ENCODE results near the gene ABITRAM. TPM values are rescaled to one million over a fixed set of nuclear protein-coding genes. Genes with fewer than 3 reads are reported as not detected.
"Not testable (repeated sequence)": the region's sequence is repeated elsewhere in the genome, so short reads cannot be mapped to it uniquely, and the experiment has no call there.

The ABITRAM gene
- total RNA-seq, 1 donor from 2014 or later = 14.7 TPM

DNA sequence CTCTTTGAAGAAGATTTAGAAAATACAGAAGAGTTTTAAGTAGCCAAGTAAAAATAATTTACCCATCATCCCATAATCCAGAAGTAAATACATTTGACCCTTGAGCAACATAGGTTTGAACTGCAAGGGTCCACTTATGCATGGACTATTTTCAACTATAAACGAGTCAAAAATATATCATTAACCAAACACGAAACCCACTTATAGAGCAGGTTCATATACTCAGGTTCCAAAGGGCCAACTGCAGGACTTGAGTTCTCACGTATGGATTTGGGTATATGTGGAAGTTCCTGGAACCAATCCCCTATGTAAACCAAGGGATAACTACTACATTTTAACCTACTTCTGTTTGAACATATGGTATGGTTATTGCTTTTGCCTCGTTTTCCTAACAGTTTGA lies 5.8 kb downstream of the ABITRAM start:
- Mint-ChIP-seq H3K36me3 (ENCODE audit: low read depth) (peaks cover 17% of the 10 kb centered on the region), H3K4me1 (ENCODE audit: low read depth) (peaks cover 10% of the 10 kb centered on the region), H3K4me3 (no peak overlapping the region), H3K27me3 (ENCODE audit: insufficient read depth) (no peaks in the 10 kb centered on the region), H3K27ac (no peak overlapping the region), H3K9me3 (no peaks in the 10 kb centered on the region)
- intact Hi-C loops (cut with micrococcal nuclease) = no loop called here
- no peak for DNase-seq (ENCODE audit: low spot score)

- Mint-ChIP-seq H3K4me1 (ENCODE audit: low read depth) (no peaks in the 10 kb centered on the region), H3K36me3 (ENCODE audit: low read depth) (no peaks in the 10 kb centered on the region), H3K27me3 (ENCODE audit: insufficient read depth) (no peaks in the 10 kb centered on the region), H3K27ac (no peak overlapping the region), H3K4me3 (no peak overlapping the region), H3K9me3 (no peaks in the 10 kb centered on the region)
- intact Hi-C loops (cut with micrococcal nuclease) = no loop called here
- DNase-seq (ENCODE audit: low spot score) = no peak
These were observed 16.0 kb downstream of the ABITRAM start for GRCh38 chr9:108950168-108950567.

- no peak for DNase-seq (ENCODE audit: low spot score)
- H3K4me1 Mint-ChIP-seq (ENCODE audit: low read depth) = no peaks in the 10 kb centered on the region
- intact Hi-C loops (cut with micrococcal nuclease) = no loop called here
- no peaks in the 10 kb centered on the region for H3K9me3 Mint-ChIP-seq
- H3K27me3 Mint-ChIP-seq (ENCODE audit: insufficient read depth) = no peaks in the 10 kb centered on the region
- H3K27ac Mint-ChIP-seq = no peak overlapping the region
- H3K4me3 Mint-ChIP-seq = no peak overlapping the region
- no peaks in the 10 kb centered on the region for H3K36me3 Mint-ChIP-seq (ENCODE audit: low read depth)
These were observed 17.4 kb downstream of the ABITRAM start for GRCh38 chr9:108951578-108951977.

- no peak for DNase-seq (ENCODE audit: low spot score)
- no peaks in the 10 kb centered on the region for H3K36me3 Mint-ChIP-seq (ENCODE audit: low read depth)
- H3K27ac Mint-ChIP-seq = no peak overlapping the region
- H3K4me1 Mint-ChIP-seq (ENCODE audit: low read depth) = no peaks in the 10 kb centered on the region
- H3K9me3 Mint-ChIP-seq = no peaks in the 10 kb centered on the region
- intact Hi-C loops (cut with micrococcal nuclease) = no loop called here
- H3K27me3 Mint-ChIP-seq (ENCODE audit: insufficient read depth) = no peaks in the 10 kb centered on the region
- no peak overlapping the region for H3K4me3 Mint-ChIP-seq
These were observed 19.9 kb downstream of the ABITRAM start for GRCh38 chr9:108953983-108954574.

GRCh38 chr9:108956022-108956630 lies 21.9 kb downstream of the ABITRAM start:
- no peaks in the 10 kb centered on the region for H3K9me3 Mint-ChIP-seq
- H3K4me3 Mint-ChIP-seq = no peak overlapping the region
- H3K36me3 Mint-ChIP-seq (ENCODE audit: low read depth) = no peaks in the 10 kb centered on the region
- H3K27ac Mint-ChIP-seq = no peak overlapping the region
- intact Hi-C loops (cut with micrococcal nuclease) = no loop called here
- no peaks in the 10 kb centered on the region for H3K4me1 Mint-ChIP-seq (ENCODE audit: low read depth)
- DNase-seq (ENCODE audit: low spot score) = no peak
- no peaks in the 10 kb centered on the region for H3K27me3 Mint-ChIP-seq (ENCODE audit: insufficient read depth)

DNA sequence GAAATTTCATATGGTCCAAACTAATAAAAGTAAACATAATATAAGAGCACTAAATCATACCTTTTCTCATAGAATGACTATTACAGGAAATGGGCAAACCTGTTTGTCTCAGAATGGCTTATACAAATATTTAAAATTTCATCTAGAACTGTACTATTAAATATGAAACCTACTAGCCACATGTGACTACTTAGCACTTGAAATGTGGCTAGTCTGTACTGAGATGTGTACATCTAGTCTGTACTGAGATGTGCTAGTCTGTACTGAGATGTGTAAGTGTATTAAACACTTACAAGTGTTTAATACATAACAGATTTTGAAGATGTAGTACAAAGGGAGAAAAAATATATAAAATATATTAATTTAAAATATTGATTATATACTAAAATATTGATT lies 22.4 kb downstream of the ABITRAM start:
- no peaks in the 10 kb centered on the region for H3K4me1 Mint-ChIP-seq (ENCODE audit: low read depth)
- no peak overlapping the region for H3K27ac Mint-ChIP-seq
- no peaks in the 10 kb centered on the region for H3K36me3 Mint-ChIP-seq (ENCODE audit: low read depth)
- no peak overlapping the region for H3K4me3 Mint-ChIP-seq
- no peaks in the 10 kb centered on the region for H3K9me3 Mint-ChIP-seq
- H3K27me3 Mint-ChIP-seq (ENCODE audit: insufficient read depth) = no peaks in the 10 kb centered on the region
- intact Hi-C loops (cut with micrococcal nuclease) = no loop called here
- DNase-seq (ENCODE audit: low spot score) = no peak

DNA sequence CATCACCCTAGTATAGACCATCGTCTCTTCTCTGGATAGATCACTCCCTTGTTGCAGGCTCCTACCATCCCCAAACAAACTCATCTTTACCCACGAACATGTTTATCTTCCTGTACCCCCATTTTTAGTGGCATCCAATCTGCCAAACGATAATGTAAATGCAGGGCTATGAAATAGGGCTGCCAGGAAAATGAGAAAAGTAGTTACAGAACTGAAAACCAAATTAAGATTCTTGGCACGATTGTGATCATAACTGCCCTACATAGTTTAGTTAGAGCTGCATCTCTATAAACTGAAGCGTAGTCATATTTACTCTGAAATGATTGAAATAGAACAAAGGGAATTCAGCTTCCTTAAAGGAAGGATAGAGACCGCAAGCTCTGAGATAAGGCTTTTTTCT lies 26.1 kb downstream of the ABITRAM start:
- H3K36me3 Mint-ChIP-seq (ENCODE audit: low read depth) = peaks cover 2% of the 10 kb centered on the region
- no peaks in the 10 kb centered on the region for H3K9me3 Mint-ChIP-seq
- no peaks in the 10 kb centered on the region for H3K4me1 Mint-ChIP-seq (ENCODE audit: low read depth)
- no peak overlapping the region for H3K27ac Mint-ChIP-seq
- intact Hi-C loops (cut with micrococcal nuclease) = no loop called here
- DNase-seq (ENCODE audit: low spot score) = no peak
- H3K4me3 Mint-ChIP-seq = no peak overlapping the region
- no peaks in the 10 kb centered on the region for H3K27me3 Mint-ChIP-seq (ENCODE audit: insufficient read depth)

DNA sequence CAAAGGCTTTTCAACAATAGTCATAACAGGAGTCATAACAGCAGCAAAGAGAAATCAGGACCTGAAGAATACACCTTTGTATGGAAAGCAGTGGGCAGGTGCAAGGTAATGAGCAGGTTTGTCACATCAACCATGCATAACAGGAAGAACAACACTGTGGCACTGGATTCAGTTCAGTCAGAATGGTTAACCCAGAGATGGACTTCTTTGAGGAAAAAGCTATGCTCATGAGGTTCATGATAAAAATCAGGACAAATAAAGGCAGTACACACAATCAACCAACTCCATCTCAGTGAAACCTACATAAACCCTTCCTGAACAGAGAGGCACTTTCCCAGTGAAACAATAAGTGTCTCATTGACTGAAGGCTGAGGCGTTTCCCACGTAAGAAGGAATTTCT lies 27.0 kb downstream of the ABITRAM start:
- H3K36me3 Mint-ChIP-seq (ENCODE audit: low read depth) = peaks cover 3% of the 10 kb centered on the region
- intact Hi-C loops (cut with micrococcal nuclease) = no loop called here
- no peaks in the 10 kb centered on the region for H3K27me3 Mint-ChIP-seq (ENCODE audit: insufficient read depth)
- H3K4me1 Mint-ChIP-seq (ENCODE audit: low read depth) = no peaks in the 10 kb centered on the region
- no peak for DNase-seq (ENCODE audit: low spot score)
- H3K27ac Mint-ChIP-seq = no peak overlapping the region
- no peak overlapping the region for H3K4me3 Mint-ChIP-seq
- H3K9me3 Mint-ChIP-seq = no peaks in the 10 kb centered on the region

- H3K27me3 Mint-ChIP-seq (ENCODE audit: insufficient read depth) = no peaks in the 10 kb centered on the region
- H3K4me3 Mint-ChIP-seq = no peak overlapping the region
- peaks cover 3% of the 10 kb centered on the region for H3K36me3 Mint-ChIP-seq (ENCODE audit: low read depth)
- no peak for DNase-seq (ENCODE audit: low spot score)
- H3K27ac Mint-ChIP-seq = no peak overlapping the region
- intact Hi-C loops (cut with micrococcal nuclease) = no loop called here
- no peaks in the 10 kb centered on the region for H3K9me3 Mint-ChIP-seq
- no peaks in the 10 kb centered on the region for H3K4me1 Mint-ChIP-seq (ENCODE audit: low read depth)
These were observed 29.4 kb downstream of the ABITRAM start for GRCh38 chr9:108963459-108964143.

DNA sequence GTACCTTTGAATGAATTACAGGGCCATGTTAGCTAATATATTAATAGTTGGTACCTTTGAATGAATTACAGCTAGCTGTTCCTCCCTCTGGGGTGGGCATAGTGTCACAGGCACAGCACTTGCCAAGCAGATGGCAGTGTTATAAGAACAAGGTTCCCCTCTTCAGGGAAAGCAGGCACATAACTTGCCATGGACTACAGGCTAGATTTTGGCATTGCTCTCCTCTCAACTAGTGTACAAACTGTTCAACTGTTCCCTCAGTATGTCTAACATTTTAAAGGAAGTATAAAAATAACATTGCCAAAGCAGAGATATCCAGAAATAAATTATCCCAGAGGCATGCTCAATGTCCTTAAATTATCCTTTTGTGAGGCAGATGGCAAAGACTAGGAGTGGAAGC lies 33.7 kb downstream of the ABITRAM start:
- Mint-ChIP-seq H3K27ac (no peak overlapping the region), H3K4me3 (no peak overlapping the region), H3K36me3 (ENCODE audit: low read depth) (peaks cover 10% of the 10 kb centered on the region), H3K27me3 (ENCODE audit: insufficient read depth) (no peaks in the 10 kb centered on the region), H3K4me1 (ENCODE audit: low read depth) (no peaks in the 10 kb centered on the region), H3K9me3 (peaks cover 7% of the 10 kb centered on the region)
- no peak for DNase-seq (ENCODE audit: low spot score)
- intact Hi-C loops (cut with micrococcal nuclease) = no loop called here

- DNase-seq (ENCODE audit: low spot score); H3K27ac Mint-ChIP-seq; H3K27me3 Mint-ChIP-seq (ENCODE audit: insufficient read depth); H3K9me3 Mint-ChIP-seq; H3K4me1 Mint-ChIP-seq (ENCODE audit: low read depth); H3K36me3 Mint-ChIP-seq (ENCODE audit: low read depth); intact Hi-C loops (cut with micrococcal nuclease); H3K4me3 Mint-ChIP-seq: not testable (repeated sequence)
These were observed 37.2 kb downstream of the ABITRAM start for GRCh38 chr9:108971392-108971791.

- Mint-ChIP-seq H3K4me1 (ENCODE audit: low read depth) (no peaks in the 10 kb centered on the region), H3K27ac (no peak overlapping the region), H3K27me3 (ENCODE audit: insufficient read depth) (no peaks in the 10 kb centered on the region), H3K36me3 (ENCODE audit: low read depth) (peaks cover 7% of the 10 kb centered on the region), H3K9me3 (peaks cover 7% of the 10 kb centered on the region), H3K4me3 (no peak overlapping the region)
- intact Hi-C loops (cut with micrococcal nuclease) = no loop called here
- no peak for DNase-seq (ENCODE audit: low spot score)
These were observed 38.0 kb downstream of the ABITRAM start for GRCh38 chr9:108972186-108972585.

GRCh38 chr9:108972626-108973209 lies 38.5 kb downstream of the ABITRAM start:
- no peak for DNase-seq (ENCODE audit: low spot score)
- intact Hi-C loops (cut with micrococcal nuclease) = no loop called here
- Mint-ChIP-seq H3K36me3 (ENCODE audit: low read depth) (peaks cover 10% of the 10 kb centered on the region), H3K4me3 (no peak overlapping the region), H3K4me1 (ENCODE audit: low read depth) (no peaks in the 10 kb centered on the region), H3K9me3 (peaks cover 7% of the 10 kb centered on the region), H3K27me3 (ENCODE audit: insufficient read depth) (no peaks in the 10 kb centered on the region), H3K27ac (no peak overlapping the region)
